ENCODE results near the gene CYP46A1.
A peak's percentile ranks its signal among the peaks of the same experiment; 100 is the strongest.

Gene CYP46A1

GRCh38 chr14:99674776-99675381 lies 9.2 kb upstream of the CYP46A1 start:
- no peak for DNase-seq

- DNase-seq, result no peak
These were observed 8.7 kb upstream of the CYP46A1 start for GRCh38 chr14:99675382-99675835.

- DNase-seq, result no peak
These were observed 8.1 kb upstream of the CYP46A1 start for GRCh38 chr14:99675951-99676350.

GRCh38 chr14:99676657-99677056 lies 7.4 kb upstream of the CYP46A1 start:
- no peak for DNase-seq

GRCh38 chr14:99677231-99678140 lies 6.6 kb upstream of the CYP46A1 start:
- no peak for DNase-seq

GRCh38 chr14:99678198-99678597 lies 5.9 kb upstream of the CYP46A1 start:
- DNase-seq, result no peak

- no peak for DNase-seq
These were observed 5.0 kb upstream of the CYP46A1 start for GRCh38 chr14:99679111-99679510.

- no peak for DNase-seq
These were observed 4.6 kb upstream of the CYP46A1 start for GRCh38 chr14:99679543-99679942.

GRCh38 chr14:99679996-99680395 lies 4.1 kb upstream of the CYP46A1 start:
- DNase-seq, result no peak

- no peak for DNase-seq
These were observed 2.8 kb upstream of the CYP46A1 start for GRCh38 chr14:99681101-99681831.

- no peak for DNase-seq
These were observed 2.3 kb upstream of the CYP46A1 start for GRCh38 chr14:99681832-99682148.

GRCh38 chr14:99682809-99683618 lies 1.1 kb upstream of the CYP46A1 start:
- peak; percentile 31 for DNase-seq

GRCh38 chr14:99684410-99684934 lies 374 bp downstream of the CYP46A1 start:
- DNase-seq, result no peak

- DNase-seq, result no peak
These were observed 1.1 kb downstream of the CYP46A1 start for GRCh38 chr14:99685151-99685591.

- no peak for DNase-seq
These were observed 1.5 kb downstream of the CYP46A1 start for GRCh38 chr14:99685596-99685995.

GRCh38 chr14:99686557-99687283 lies 2.6 kb downstream of the CYP46A1 start:
- no peak for DNase-seq

- DNase-seq, result no peak
These were observed 3.4 kb downstream of the CYP46A1 start for GRCh38 chr14:99687284-99688209.

- no peak for DNase-seq
These were observed 4.1 kb downstream of the CYP46A1 start for GRCh38 chr14:99688210-99688581.

GRCh38 chr14:99688629-99689028 lies 4.5 kb downstream of the CYP46A1 start:
- DNase-seq, result no peak
